Liver (tissue), 9 donors: ENCODE measurements around the gene GUK1. TPM values are rescaled to one million over a fixed set of nuclear protein-coding genes. Genes with fewer than 3 reads are reported as not detected.

ENCODE experiments used
- DNase-seq: peaks from one replicate; pipeline ENCODE4 v3.0.0-alpha.2; 2017; ENCODE audit warnings: low spot score
- H3K27ac ChIP-seq, 2 donors: one replicate each; pipeline ENCODE4 v1.7.0; 2013; ENCODE audit warnings: inconsistent platforms in 2 of 2, low read length in 2 of 2, control low read depth in 1 of 2, low read depth in 1 of 2, mild to moderate bottlenecking in 1 of 2
- H3K27me3 ChIP-seq, 4 donors: one replicate each; pipeline versions ENCODE4 v1.6.1 to v1.7.0; 2013; ENCODE audit warnings: low read length in 3 of 4, inconsistent platforms in 1 of 4, mild to moderate bottlenecking in 1 of 4, moderate library complexity in 1 of 4; ENCODE audit not compliant: control insufficient read depth in 4 of 4, insufficient read depth in 4 of 4
- H3K36me3 ChIP-seq, 4 donors: one replicate each; pipeline versions ENCODE4 v1.6.1 to v1.7.0; 2013; ENCODE audit warnings: low read length in 3 of 4, mild to moderate bottlenecking in 3 of 4, low read depth in 1 of 4, moderate library complexity in 1 of 4; ENCODE audit not compliant: control insufficient read depth in 4 of 4, insufficient read depth in 3 of 4
- H3K4me1 ChIP-seq, 4 donors: one replicate each; pipeline versions ENCODE4 v1.6.1 to v1.7.0; 2013; ENCODE audit warnings: low read length in 3 of 4, mild to moderate bottlenecking in 3 of 4, moderate library complexity in 1 of 4; ENCODE audit not compliant: control insufficient read depth in 4 of 4, insufficient read depth in 4 of 4
- H3K4me3 ChIP-seq, 3 donors: one replicate each; pipeline versions ENCODE4 v1.6.1 to v1.7.0; 2013; ENCODE audit warnings: low read length in 3 of 3, control low read depth in 1 of 3, low read depth in 1 of 3, mild to moderate bottlenecking in 1 of 3
- H3K9ac ChIP-seq, 2 donors: one replicate each; pipeline ENCODE4 v1.7.0; 2013; ENCODE audit warnings: low read length in 2 of 2, mild to moderate bottlenecking in 2 of 2, moderate library complexity in 2 of 2, control low read depth in 1 of 2, low read depth in 1 of 2
- H3K9me3 ChIP-seq, 4 donors: one replicate each; pipeline versions ENCODE4 v1.6.1 to v1.7.0; 2013; ENCODE audit warnings: low read length in 3 of 4; ENCODE audit not compliant: control insufficient read depth in 4 of 4
- CTCF ChIP-seq: fragments of 150-350 bp; IDR thresholded peaks from 2 replicates; pipeline ENCODE4 v1.5.1; 2017; ENCODE audit warnings: improper control_type of control experiment, low read depth, low read length; ENCODE audit not compliant: missing input control
- EGR1 ChIP-seq, 2 donors: IDR thresholded peaks; 2 replicates each; pipeline ENCODE4 v1.6.1; 2016 to 2018; ENCODE audit warnings: antibody characterized with exemption in 2 of 2, low read depth in 2 of 2
- FOXA1 ChIP-seq: IDR thresholded peaks from 2 replicates; pipeline ENCODE4 v1.6.1; 2016; ENCODE audit warnings: antibody characterized with exemption
- FOXA2 ChIP-seq: IDR thresholded peaks from 2 replicates; pipeline ENCODE4 v1.6.1; 2016; ENCODE audit warnings: antibody characterized with exemption
- HNF4A ChIP-seq, 2 donors: conservative IDR thresholded peaks; 2 replicates each; pipeline ENCODE4 v1.6.1; 2016; ENCODE audit warnings: antibody characterized with exemption in 2 of 2, mild to moderate bottlenecking in 2 of 2
- HNF4G ChIP-seq: IDR thresholded peaks from 2 replicates; pipeline ENCODE4 v1.6.1; 2016; ENCODE audit warnings: antibody characterized with exemption
- JUND ChIP-seq, 2 donors: IDR thresholded peaks; 2 replicates each; pipeline ENCODE4 v1.6.1; 2016; ENCODE audit warnings: antibody characterized with exemption in 2 of 2
- NR2F2 ChIP-seq: IDR thresholded peaks from 2 replicates; pipeline ENCODE4 v1.6.1; 2016; ENCODE audit warnings: antibody characterized with exemption
- RAD21 ChIP-seq, 2 donors: IDR thresholded peaks; 2 replicates each; pipeline ENCODE4 v1.6.1; 2016; ENCODE audit warnings: antibody characterized with exemption in 2 of 2, mild to moderate bottlenecking in 2 of 2
- TAF1 ChIP-seq: conservative IDR thresholded peaks from 2 replicates; pipeline ENCODE4 v1.6.1; 2016; ENCODE audit warnings: antibody characterized with exemption, mild to moderate bottlenecking
- YY1 ChIP-seq: IDR thresholded peaks from 2 replicates; pipeline ENCODE4 v1.6.1; 2016; ENCODE audit warnings: antibody characterized with exemption, mild to moderate bottlenecking
- WGBS: extraction: QIAGEN DNeasy Blood & Tissue Kit; methylation state at CpG from one replicate; pipeline ENCODE4 v1.1.7; 2013; 5-methylcytosine and 5-hydroxymethylcytosine counted together
- polyA plus RNA-seq, 2 donors: library from polyadenylated mRNA; stranded (reverse) in 1 of 2; unstranded in 1 of 2; fragments of 200-250 nt in 1 of 2; fragments of >200 nt in 1 of 2; fragmentation: Nextera tagmentation in 1 of 2; extraction: Ambion mirVana in 1 of 2; gene quantifications; one replicate each; pipeline versions ENCODE4 v1.2.1 to v1.2.3, GENCODE V29; 2013 to 2015
- total RNA-seq, 2 donors: library from RNA; depleted of rRNA; stranded (reverse); fragments of >200 nt; gene quantifications; one replicate each; pipeline ENCODE4 v1.2.3, GENCODE V29; 2014
- TF ChIP-seq, protein P1 (sequence below): IDR thresholded peaks from 2 replicates; pipeline ENCODE4 v1.6.1; 2016; ENCODE audit warnings: antibody characterized with exemption
- TF ChIP-seq, protein P2 (sequence below): IDR thresholded peaks from 2 replicates; pipeline ENCODE4 v1.6.1; 2016; ENCODE audit warnings: antibody characterized with exemption
- donor health status: healthy.
- donor health status: healthy.
- donor health status: healthy.
- donor health status: healthy.
- donor health status: healthy.

The GUK1 gene
- total and polyA plus RNA-seq, 4 donors, result 147 to 251 (median 216) TPM

DNA sequence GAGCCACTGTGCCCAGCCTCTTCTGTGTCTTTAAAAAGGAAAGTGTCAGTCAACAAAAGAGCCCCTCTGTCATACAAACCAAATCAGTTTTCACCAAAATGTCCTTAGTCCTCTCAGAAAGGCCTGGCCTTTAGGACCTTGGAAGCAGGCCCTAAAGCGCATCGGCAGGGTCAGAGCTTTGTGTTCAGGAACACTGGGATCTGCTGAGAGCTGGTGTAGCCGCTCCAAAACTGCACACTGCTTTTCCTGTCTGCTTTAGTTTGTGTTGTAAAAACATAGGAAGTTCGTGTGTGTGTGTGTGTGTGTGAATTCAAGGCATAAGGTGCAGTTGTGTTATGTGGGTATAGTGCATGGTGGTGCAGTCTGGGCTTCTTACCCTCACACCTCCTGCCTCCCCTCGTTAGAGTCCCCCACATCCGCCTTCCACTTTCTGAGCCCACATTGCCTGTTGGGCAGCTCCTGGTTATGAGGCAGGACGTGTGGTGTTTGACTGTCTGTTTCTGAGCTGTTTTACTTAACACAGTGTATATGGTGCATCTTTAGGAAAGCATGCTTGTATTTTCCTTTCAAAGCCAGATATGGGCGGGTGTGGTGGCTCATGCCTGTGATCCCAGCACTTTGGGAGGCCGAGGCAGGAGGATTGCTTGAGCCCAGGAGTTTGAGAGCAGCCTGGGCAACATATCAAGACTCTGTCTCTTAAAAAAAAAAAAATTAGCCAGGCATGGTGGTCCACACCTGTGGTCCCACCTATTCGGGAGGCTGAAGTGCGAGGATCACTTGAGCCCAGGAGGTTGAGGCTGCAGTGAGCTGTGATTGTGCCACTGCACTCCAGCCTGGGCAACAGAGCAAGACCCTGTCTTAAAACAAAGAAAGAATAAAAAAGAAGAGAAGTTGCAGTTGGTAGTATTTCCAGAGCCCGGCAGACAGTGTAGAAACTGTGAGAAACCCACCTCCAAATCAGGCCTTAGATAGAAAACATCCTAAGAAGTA is 37.9 kb downstream of the GUK1 start:
- TF ChIP-seq JUND (IDR thresholded peaks at IDR 0.05), result no peak
- TF ChIP-seq, protein P1, sequence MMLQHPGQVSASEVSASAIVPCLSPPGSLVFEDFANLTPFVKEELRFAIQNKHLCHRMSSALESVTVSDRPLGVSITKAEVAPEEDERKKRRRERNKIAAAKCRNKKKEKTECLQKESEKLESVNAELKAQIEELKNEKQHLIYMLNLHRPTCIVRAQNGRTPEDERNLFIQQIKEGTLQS, result no peak
- TF ChIP-seq RAD21 (IDR thresholded peaks at IDR 0.05), result no peak
- TF ChIP-seq, protein P2, sequence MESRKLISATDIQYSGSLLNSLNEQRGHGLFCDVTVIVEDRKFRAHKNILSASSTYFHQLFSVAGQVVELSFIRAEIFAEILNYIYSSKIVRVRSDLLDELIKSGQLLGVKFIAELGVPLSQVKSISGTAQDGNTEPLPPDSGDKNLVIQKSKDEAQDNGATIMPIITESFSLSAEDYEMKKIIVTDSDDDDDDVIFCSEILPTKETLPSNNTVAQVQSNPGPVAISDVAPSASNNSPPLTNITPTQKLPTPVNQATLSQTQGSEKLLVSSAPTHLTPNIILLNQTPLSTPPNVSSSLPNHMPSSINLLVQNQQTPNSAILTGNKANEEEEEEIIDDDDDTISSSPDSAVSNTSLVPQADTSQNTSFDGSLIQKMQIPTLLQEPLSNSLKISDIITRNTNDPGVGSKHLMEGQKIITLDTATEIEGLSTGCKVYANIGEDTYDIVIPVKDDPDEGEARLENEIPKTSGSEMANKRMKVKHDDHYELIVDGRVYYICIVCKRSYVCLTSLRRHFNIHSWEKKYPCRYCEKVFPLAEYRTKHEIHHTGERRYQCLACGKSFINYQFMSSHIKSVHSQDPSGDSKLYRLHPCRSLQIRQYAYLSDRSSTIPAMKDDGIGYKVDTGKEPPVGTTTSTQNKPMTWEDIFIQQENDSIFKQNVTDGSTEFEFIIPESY, result no peak
- TF ChIP-seq EGR1 (IDR thresholded peaks at IDR 0.05; ENCODE audit: low read depth in 2 of 2), result no peak
- TF ChIP-seq CTCF, result no peak
- TF ChIP-seq YY1, result no peak
- no peak for TF ChIP-seq FOXA1
- no peak for TF ChIP-seq HNF4A (conservative IDR thresholded peaks at IDR 0.05)
- no peak for TF ChIP-seq FOXA2
- TF ChIP-seq TAF1, result no peak
- no peak for TF ChIP-seq HNF4G

GRCh38 chr1:228178737-228179684 is 38.9 kb downstream of the GUK1 start:
- peak; percentile 81 for DNase-seq
- Histone ChIP-seq H3K36me3 (peaks cover 0 to 7% (median 4%) of the 10 kb centered on the region in 4 donors), H3K4me1 (no peaks in the 10 kb centered on the region), H3K9me3 (no peaks in the 10 kb centered on the region), H3K9ac (no peak overlapping the region), H3K27me3 (no peaks in the 10 kb centered on the region), H3K27ac (no peak overlapping the region), H3K4me3 (no peak overlapping the region)
- TF ChIP-seq NR2F2, result no peak
- 81% methylated on average over 12 of the region's 12 CpGs for WGBS

More for the DNA sequence above, 37.9 kb downstream of the GUK1 start:
- WGBS, result 92% methylated on average over 12 of the region's 12 CpGs
- Histone ChIP-seq H3K4me3 (no peak overlapping the region), H3K27me3 (no peaks in the 10 kb centered on the region), H3K4me1 (no peaks in the 10 kb centered on the region), H3K27ac (no peak overlapping the region), H3K9me3 (no peaks in the 10 kb centered on the region), H3K9ac (no peak overlapping the region), H3K36me3 (peaks cover 0 to 7% (median 4%) of the 10 kb centered on the region in 4 donors)
- DNase-seq, result no peak
